HEK293 (cell line): Measurements from ENCODE around the gene PTMA.

Experiments used
- FEZF1 ChIP-seq: fragments of 450-650 bp; formaldehyde crosslinking; IDR thresholded peaks from 2 replicates; pipeline ENCODE4 v1.5.1; 2016; ENCODE audit warnings: missing biosample characterization, missing genetic modification characterization
- GLIS2 ChIP-seq: fragments of 450-650 bp; formaldehyde crosslinking; IDR thresholded peaks from 2 replicates; pipeline ENCODE4 v1.5.1; 2016; ENCODE audit warnings: missing biosample characterization, missing genetic modification characterization
- REPIN1 ChIP-seq: fragments of 450-650 bp; formaldehyde crosslinking; IDR thresholded peaks from 2 replicates; pipeline ENCODE4 v1.5.1; 2017; ENCODE audit warnings: missing biosample characterization, missing genetic modification characterization, low read depth
- SCRT1 ChIP-seq: fragments of 450-650 bp; formaldehyde crosslinking; IDR thresholded peaks from 2 replicates; pipeline ENCODE4 v1.5.1; 2016; ENCODE audit warnings: missing biosample characterization, missing genetic modification characterization, borderline replicate concordance
- WT1 ChIP-seq: fragments of 450-650 bp; formaldehyde crosslinking; IDR thresholded peaks from 2 replicates; pipeline ENCODE4 v1.5.1; 2016; ENCODE audit warnings: missing biosample characterization, missing genetic modification characterization
- ZBTB48 ChIP-seq: fragments of 450-650 bp; formaldehyde crosslinking; IDR thresholded peaks from 2 replicates; pipeline ENCODE4 v1.5.1; 2016; ENCODE audit warnings: missing biosample characterization, missing genetic modification characterization
- ZBTB8A ChIP-seq: fragments of 450-650 bp; formaldehyde crosslinking; IDR thresholded peaks from 2 replicates; pipeline ENCODE4 v1.5.1; 2016; ENCODE audit warnings: missing biosample characterization, missing genetic modification characterization
- ZFP37 ChIP-seq: fragments of 450-650 bp; formaldehyde crosslinking; IDR thresholded peaks from 2 replicates; pipeline ENCODE4 v1.5.1; 2016; ENCODE audit warnings: missing biosample characterization, missing genetic modification characterization
- ZIC2 ChIP-seq: fragments of 450-650 bp; formaldehyde crosslinking; IDR thresholded peaks from 2 replicates; pipeline ENCODE4 v1.5.1; 2016; ENCODE audit warnings: missing biosample characterization, missing genetic modification characterization
- ZNF10 ChIP-seq: fragments of 450-650 bp; formaldehyde crosslinking; IDR thresholded peaks from 2 replicates; pipeline ENCODE4 v1.5.1; 2017; ENCODE audit warnings: missing biosample characterization, missing genetic modification characterization
- ZNF24 ChIP-seq: fragments of 450-650 bp; formaldehyde crosslinking; IDR thresholded peaks from 2 replicates; pipeline ENCODE4 v1.5.1; 2016; ENCODE audit warnings: missing biosample characterization, missing genetic modification characterization
- ZNF292 ChIP-seq: fragments of 450-650 bp; formaldehyde crosslinking; IDR thresholded peaks from 2 replicates; pipeline ENCODE4 v1.5.1; 2016; ENCODE audit warnings: low read depth, missing biosample characterization, missing genetic modification characterization, borderline replicate concordance
- ZNF324 ChIP-seq: fragments of 450-650 bp; formaldehyde crosslinking; IDR thresholded peaks from 2 replicates; pipeline ENCODE4 v1.5.1; 2016; ENCODE audit warnings: missing biosample characterization, missing genetic modification characterization
- ZNF335 ChIP-seq: fragments of 450-650 bp; formaldehyde crosslinking; conservative IDR thresholded peaks from 2 replicates; pipeline ENCODE4 v1.5.1; 2016; ENCODE audit warnings: missing biosample characterization, missing genetic modification characterization
- ZNF394 ChIP-seq: fragments of 450-650 bp; formaldehyde crosslinking; IDR thresholded peaks from 2 replicates; pipeline ENCODE4 v1.5.1; 2016; ENCODE audit warnings: missing biosample characterization, missing genetic modification characterization, mild to moderate bottlenecking, moderate library complexity, borderline replicate concordance
- ZNF433 ChIP-seq: fragments of 450-650 bp; formaldehyde crosslinking; IDR thresholded peaks from 2 replicates; pipeline ENCODE4 v1.5.1; 2016; ENCODE audit warnings: missing biosample characterization, missing genetic modification characterization, low read depth
- ZNF449 ChIP-seq: fragments of 450-650 bp; formaldehyde crosslinking; IDR thresholded peaks from 2 replicates; pipeline ENCODE4 v1.5.1; 2017; ENCODE audit warnings: missing biosample characterization, mild to moderate bottlenecking, missing genetic modification characterization, moderate library complexity
- ZNF530 ChIP-seq: fragments of 450-650 bp; formaldehyde crosslinking; IDR thresholded peaks from 2 replicates; pipeline ENCODE4 v1.5.1; 2016; ENCODE audit warnings: low read depth, missing biosample characterization, missing genetic modification characterization
- ZNF544 ChIP-seq: fragments of 450-650 bp; formaldehyde crosslinking; IDR thresholded peaks from 2 replicates; pipeline ENCODE4 v1.5.0; 2017; ENCODE audit warnings: missing biosample characterization, missing genetic modification characterization
- ZNF600 ChIP-seq: fragments of 450-650 bp; formaldehyde crosslinking; IDR thresholded peaks from 2 replicates; pipeline ENCODE4 v1.5.1; 2016; ENCODE audit warnings: missing biosample characterization, missing genetic modification characterization
- ZNF639 ChIP-seq: fragments of 450-650 bp; formaldehyde crosslinking; IDR thresholded peaks from 2 replicates; pipeline ENCODE4 v1.5.1; 2016; ENCODE audit warnings: missing biosample characterization, missing genetic modification characterization
- TF ChIP-seq, protein P1 (sequence below): fragments of 450-650 bp; formaldehyde crosslinking; IDR thresholded peaks from 2 replicates; pipeline ENCODE4 v1.5.1; 2016; ENCODE audit warnings: missing biosample characterization, missing genetic modification characterization
- TF ChIP-seq, protein P2 (sequence below): fragments of 450-650 bp; formaldehyde crosslinking; IDR thresholded peaks from 2 replicates; pipeline ENCODE4 v1.5.1; 2017; ENCODE audit warnings: missing biosample characterization, missing genetic modification characterization

PTMA gene

GRCh38 chr2:231713730-231714638 lies 5.7 kb downstream of the PTMA start (continued):
- TF ChIP-seq ZNF449 (tag by site-specific recombination) (peak; percentile 64; the same call in 1 of the 2 replicates), ZIC2 (tag by site-specific recombination) (peak; percentile 92), ZNF639 (tag by site-specific recombination) (peak; percentile 73; the same call in 1 of the 2 replicates), ZNF335 (tag by site-specific recombination) (no peak), ZNF600 (tag by site-specific recombination) (peak; percentile 92; the same call in 1 of the 2 replicates), ZNF433 (tag by site-specific recombination) (no peak), GLIS2 (tag by site-specific recombination) (peak; percentile 99), ZNF544 (tag by site-specific recombination) (no peak), ZBTB8A (tag by site-specific recombination) (peak; percentile 69), ZNF324 (tag by site-specific recombination) (no peak), ZNF530 (tag by site-specific recombination) (no peak), FEZF1 (no peak), ZBTB48 (tag by site-specific recombination) (peak; percentile 91), ZNF292 (tag by site-specific recombination) (no peak), WT1 (peak; percentile 48; the same call in 1 of the 2 replicates), ZNF24 (tag by site-specific recombination) (peak; percentile 54; the same call in 1 of the 2 replicates), REPIN1 (tag by site-specific recombination) (0 out of 2 replicates have a peak, but pooled peaks have one; percentile 32), ZFP37 (peak; percentile 79), ZNF10 (0 out of 2 replicates have a peak, but pooled peaks have one; percentile 14), SCRT1 (tag by site-specific recombination) (no peak), ZNF394 (tag by site-specific recombination) (peak; percentile 40; the same call in 1 of the 2 replicates)
- TF ChIP-seq, protein P1, sequence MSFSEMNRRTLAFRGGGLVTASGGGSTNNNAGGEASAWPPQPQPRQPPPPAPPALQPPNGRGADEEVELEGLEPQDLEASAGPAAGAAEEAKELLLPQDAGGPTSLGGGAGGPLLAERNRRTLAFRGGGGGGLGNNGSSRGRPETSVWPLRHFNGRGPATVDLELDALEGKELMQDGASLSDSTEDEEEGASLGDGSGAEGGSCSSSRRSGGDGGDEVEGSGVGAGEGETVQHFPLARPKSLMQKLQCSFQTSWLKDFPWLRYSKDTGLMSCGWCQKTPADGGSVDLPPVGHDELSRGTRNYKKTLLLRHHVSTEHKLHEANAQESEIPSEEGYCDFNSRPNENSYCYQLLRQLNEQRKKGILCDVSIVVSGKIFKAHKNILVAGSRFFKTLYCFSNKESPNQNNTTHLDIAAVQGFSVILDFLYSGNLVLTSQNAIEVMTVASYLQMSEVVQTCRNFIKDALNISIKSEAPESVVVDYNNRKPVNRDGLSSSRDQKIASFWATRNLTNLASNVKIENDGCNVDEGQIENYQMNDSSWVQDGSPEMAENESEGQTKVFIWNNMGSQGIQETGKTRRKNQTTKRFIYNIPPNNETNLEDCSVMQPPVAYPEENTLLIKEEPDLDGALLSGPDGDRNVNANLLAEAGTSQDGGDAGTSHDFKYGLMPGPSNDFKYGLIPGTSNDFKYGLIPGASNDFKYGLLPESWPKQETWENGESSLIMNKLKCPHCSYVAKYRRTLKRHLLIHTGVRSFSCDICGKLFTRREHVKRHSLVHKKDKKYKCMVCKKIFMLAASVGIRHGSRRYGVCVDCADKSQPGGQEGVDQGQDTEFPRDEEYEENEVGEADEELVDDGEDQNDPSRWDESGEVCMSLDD (tag by site-specific recombination): peak; percentile 72; the same call in 1 of the 2 replicates
- TF ChIP-seq, protein P2, sequence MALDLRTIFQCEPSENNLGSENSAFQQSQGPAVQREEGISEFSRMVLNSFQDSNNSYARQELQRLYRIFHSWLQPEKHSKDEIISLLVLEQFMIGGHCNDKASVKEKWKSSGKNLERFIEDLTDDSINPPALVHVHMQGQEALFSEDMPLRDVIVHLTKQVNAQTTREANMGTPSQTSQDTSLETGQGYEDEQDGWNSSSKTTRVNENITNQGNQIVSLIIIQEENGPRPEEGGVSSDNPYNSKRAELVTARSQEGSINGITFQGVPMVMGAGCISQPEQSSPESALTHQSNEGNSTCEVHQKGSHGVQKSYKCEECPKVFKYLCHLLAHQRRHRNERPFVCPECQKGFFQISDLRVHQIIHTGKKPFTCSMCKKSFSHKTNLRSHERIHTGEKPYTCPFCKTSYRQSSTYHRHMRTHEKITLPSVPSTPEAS (tag by site-specific recombination): no peak
